ENCODE measurements around the gene LHX1.

The LHX1 gene

DNA sequence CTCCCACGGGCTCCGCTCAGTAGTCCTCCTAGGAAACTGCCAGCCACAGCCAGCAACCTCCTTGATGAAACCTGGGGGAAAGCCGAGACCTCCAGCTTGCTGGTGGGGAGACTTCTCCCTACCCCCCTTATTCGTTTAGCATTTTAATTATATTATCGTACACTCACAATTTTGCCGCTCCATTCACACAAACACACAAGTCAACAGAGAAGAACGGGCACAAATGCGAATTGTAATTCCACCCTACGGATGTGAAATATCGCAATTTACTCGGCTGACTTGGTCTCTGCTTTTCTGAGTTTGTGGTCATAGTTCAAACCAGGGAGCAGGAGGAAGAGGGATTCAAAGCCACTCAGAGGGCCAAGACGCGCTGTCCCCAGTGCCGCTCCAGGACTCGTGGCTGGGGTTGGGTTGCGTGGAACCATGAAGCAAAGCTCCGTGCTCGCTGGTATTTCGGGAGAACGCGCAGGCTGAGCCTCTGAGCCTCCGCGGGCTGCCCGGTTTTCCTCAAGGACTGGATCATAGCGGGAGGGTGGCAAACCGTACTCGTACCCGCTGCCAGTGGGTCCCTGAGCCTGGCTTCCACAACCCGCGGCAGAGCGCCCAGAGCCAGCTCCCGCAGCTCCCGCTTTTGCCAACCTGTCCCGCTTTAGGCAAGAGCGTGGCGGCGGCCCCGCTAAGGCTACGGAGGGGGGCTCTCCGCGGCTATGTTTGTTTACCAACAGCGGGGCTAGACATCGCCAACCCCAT is 2.0 kb downstream of the LHX1 start:
- no peak for DNase-seq (ENCODE audit: low spot score)

DNA sequence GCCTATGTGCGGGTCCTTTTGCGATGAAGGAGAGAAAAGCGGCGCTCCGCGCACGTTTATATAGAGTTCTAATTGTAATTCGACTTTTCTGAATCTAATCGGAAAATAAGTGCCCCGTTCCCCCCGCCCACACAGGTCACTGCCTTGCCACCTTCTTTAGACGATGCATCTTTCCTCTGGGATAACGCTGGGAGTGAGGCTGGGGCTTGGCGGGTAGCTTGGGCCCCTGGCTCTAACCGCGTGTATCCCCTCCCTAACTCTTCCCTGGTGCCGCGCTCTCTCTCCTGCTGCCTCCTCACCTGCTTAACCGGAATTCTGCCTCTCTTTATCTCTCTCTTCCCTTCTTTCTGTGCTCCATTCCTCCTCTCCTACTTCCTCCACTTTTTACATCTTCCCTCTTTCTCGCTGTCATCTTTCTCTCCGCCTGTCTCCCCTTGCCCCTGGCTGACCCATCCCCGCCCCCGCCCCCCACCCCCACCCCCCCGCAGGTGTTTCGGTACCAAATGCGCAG is 2.6 kb downstream of the LHX1 start:
- no peak for DNase-seq (ENCODE audit: low spot score)

DNA sequence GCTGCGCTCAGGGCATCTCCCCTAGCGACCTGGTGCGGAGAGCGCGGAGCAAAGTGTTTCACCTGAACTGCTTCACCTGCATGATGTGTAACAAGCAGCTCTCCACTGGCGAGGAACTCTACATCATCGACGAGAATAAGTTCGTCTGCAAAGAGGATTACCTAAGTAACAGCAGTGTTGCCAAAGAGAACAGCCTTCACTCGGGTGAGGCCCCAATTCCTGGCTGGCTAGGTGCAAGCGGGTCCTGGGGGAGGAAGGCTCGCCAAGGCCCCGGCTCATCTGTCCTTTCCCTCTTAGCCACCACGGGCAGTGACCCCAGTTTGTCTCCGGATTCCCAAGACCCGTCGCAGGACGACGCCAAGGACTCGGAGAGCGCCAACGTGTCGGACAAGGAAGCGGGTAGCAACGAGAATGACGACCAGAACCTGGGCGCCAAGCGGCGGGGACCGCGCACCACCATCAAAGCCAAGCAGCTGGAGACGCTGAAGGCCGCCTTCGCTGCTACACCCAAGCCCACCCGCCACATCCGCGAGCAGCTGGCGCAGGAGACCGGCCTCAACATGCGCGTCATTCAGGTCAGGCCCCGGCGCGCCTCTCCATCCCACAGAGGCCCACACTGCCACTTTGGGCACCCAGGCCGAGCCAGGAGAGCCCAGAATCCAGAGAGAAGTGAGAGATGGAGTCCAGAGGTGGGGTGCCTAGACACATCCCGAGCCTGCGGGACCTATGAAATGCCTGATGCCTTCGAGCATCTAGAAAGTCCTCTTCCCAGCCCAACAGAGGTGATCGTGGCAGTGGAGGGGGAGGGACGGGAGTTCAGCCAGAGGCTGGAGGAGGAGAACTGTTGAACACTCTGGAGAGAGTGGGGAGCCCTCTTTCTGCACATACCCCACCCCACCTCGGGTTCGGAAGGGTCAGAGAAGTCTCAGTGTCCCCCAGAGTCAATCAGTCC is 3.3 kb downstream of the LHX1 start:
- no peak for DNase-seq (ENCODE audit: low spot score)

DNA sequence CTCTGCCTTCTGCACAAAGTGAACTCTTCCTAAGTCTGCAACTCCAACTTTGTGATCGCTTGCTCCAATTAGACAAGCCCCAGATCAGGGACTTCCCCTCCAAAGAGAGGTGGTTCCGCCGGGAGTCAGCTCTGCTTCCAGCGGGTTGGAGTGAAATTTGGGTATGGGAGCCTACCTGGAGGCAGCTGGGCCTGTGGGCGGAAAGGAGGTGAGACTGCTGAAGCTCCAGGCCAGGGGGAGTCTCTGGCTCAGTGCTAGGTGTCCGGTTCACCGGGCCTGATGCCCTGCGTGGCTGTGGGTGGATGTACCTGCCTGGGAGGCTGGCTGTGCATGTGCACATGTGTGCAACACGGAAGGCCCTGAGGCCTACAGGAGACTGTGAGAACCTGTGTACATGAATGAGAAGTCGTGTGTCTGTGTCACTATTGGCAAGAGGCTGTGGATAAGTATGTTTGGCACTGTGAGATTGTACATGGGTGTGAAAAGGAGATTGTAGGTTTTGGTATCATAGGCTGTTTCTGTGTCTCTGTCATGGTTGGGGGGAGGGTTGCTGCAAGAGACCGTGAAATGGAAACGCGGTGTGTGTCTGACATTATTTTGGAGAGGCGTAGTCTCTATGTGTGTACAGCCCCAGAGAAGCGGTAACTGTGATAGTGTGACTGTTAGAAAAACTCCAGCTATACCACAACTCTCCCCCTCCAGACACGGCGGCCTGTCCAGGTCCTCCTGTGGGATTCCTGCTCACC is 4.2 kb downstream of the LHX1 start:
- DNase-seq (ENCODE audit: low spot score): no peak

DNA sequence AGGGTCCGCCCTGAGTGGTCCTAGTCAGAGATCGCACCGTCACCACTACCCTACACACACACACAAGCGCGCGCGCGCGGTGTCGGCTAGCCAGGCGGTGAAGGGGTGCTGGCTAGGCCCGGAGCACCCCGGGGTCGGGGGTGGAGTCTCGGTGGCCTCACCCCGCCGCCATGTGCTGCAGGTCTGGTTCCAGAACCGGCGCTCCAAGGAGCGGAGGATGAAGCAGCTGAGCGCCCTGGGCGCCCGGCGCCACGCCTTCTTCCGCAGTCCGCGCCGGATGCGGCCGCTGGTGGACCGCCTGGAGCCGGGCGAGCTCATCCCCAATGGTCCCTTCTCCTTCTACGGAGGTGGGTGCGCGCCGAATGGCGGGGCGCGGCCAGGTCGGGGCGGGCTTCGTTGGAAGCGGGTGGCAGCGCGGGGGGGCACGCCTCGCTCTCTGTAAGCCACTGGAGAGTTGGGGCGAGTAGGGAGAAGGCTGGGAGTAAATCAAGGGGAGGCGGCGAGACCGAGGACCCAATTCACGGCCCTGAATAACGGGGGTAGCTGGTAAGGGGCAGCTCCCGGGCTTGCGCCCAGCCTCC is 4.8 kb downstream of the LHX1 start:
- DNase-seq (ENCODE audit: low spot score): no peak

DNA sequence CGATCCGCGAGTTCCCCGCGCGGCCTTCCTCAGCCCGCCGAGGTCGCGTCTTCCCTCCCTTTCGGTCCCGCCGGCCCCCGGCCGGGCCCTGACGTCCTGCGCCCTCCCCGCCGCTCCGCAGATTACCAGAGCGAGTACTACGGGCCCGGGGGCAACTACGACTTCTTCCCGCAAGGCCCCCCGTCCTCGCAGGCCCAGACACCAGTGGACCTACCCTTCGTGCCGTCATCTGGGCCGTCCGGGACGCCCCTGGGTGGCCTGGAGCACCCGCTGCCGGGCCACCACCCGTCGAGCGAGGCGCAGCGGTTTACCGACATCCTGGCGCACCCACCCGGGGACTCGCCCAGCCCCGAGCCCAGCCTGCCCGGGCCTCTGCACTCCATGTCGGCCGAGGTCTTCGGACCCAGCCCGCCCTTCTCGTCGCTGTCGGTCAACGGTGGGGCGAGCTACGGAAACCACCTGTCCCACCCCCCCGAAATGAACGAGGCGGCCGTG is 5.4 kb downstream of the LHX1 start:
- no peak for DNase-seq (ENCODE audit: low spot score)

GRCh38 chr17:36943250-36944191 is 6.2 kb downstream of the LHX1 start:
- DNase-seq (ENCODE audit: low spot score): no peak

- no peak for DNase-seq (ENCODE audit: low spot score)
Observed at GRCh38 chr17:36944553-36944952, 7.3 kb downstream of the LHX1 start.

DNA sequence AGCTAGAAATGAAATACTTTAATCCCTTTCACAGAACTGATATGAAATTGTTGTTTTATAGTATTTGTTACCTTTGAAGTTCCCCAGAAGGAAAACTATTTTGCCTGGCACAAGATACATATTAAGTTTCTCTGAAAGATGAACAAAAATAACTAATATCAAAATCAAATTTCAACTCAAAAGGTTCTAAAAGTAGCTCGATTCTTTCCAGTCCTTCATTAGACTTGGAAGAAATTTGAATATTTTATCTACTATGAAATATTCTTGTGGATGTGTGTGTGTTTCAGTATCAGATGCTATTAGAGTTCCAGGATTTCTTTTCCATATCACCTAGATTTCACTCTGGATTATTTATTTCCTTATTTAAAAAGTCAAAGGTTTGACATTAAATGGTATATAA is 7.9 kb downstream of the LHX1 start:
- DNase-seq (ENCODE audit: low spot score): no peak

DNA sequence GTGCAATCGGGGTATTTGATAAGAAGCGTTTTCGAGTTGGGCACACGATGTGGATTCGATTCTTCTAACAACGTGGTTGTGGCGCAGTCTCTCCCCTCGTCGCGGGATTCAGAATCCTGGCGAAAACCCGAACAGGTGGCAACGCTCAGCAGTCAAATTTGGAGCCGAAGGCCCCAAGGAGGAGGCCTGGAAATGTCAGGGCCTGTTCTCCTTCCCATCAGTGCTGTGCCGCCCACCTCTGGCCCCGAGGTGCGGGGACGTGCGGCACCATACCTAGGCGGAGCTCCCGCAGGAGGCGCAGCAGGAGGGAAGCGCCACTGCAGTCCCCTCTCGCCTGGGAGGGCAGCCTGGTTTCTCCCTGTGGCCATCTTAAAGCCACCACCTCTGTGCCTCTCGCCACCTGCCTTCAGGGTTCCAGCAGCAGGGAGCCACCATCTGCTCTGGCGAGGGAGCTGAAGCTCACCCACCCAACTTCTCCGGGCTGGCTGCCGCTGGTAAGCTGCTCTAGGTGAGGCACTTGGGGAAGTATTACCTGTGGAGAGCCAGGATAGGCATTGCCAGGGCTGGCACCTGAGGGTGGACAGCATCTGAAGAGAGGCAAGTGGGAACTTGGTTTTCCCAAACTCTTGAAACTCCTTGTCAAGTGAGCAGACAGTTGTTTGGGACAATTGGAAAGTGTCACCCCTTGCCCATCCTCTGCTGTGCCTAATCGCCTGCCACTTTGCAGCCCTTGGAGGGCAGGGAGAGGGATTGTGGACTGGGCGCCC is 8.9 kb downstream of the LHX1 start:
- no peak for DNase-seq (ENCODE audit: low spot score)

DNA sequence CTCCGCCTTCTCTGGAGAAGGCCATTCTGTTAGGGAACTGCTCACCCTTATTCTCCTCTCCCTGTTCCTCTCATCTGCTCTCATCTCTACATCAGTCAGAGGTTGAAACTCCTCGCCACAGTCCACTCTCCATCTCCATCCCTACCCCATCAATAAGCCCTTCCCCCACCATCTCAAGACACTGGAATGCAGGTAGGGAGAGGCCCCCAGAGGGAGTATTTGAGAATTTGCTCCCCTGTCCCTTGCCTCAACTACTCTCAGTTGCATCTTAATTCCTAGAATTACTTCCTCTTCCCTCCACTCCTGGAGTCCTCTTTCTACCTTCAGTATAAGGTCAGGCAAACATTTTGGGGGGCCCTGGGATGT is 9.4 kb downstream of the LHX1 start:
- DNase-seq (ENCODE audit: low spot score): no peak

DNA sequence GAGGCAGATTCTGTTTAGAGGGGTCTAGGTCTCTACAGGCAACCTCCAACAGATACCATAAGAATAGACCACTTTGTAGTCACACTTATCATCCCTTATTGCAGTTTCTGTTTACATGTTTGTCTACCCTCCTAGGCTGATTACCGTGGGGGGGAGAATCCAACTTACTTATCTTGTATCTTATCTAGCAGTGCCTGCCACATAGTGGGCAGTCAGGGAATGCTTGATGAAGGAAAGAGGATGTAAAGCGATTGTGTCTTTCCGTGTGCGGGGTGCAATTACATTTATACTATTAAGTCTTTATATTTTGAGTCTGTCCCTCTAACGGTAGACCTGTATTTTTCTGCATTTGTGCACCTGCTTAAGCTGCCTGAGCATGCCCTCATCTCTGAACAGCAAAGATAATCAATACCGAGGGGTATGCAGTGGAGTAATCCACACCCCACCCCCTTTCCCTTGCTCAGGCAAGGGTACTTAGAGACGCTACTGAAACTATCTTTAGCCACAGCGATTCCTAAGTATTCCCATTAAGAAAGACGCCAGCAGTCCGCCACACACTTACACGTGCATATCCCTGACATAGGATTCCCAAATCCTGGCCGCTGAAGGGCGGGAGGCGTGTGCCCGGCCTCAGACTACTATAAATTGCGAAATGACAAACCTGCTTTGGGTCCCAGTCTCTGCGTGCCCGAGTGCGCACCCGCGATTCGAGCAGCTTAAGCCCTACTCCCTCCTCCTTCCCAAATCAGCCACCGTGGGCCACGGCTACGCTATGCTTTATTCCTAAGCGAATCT is 10.8 kb downstream of the LHX1 start:
- no peak for DNase-seq (ENCODE audit: low spot score)

GRCh38 chr17:36948717-36949460 is 11.6 kb downstream of the LHX1 start, which contains the start of gene AATF:
Gene AATF, plus strand, starts transcription at chr17:36948954. Its CDS starts 172 bp downstream, at chr17:36949126.
- peak; percentile 94 for DNase-seq (ENCODE audit: low spot score)

GRCh38 chr17:36949461-36949927 is 12.2 kb downstream of the LHX1 start:
- DNase-seq (ENCODE audit: low spot score): peak; percentile 41

- DNase-seq (ENCODE audit: low spot score): no peak
Observed at GRCh38 chr17:36950027-36950426, 12.8 kb downstream of the LHX1 start.

- no peak for DNase-seq (ENCODE audit: low spot score)
Observed at GRCh38 chr17:36951084-36951789, 14.0 kb downstream of the LHX1 start.

DNA sequence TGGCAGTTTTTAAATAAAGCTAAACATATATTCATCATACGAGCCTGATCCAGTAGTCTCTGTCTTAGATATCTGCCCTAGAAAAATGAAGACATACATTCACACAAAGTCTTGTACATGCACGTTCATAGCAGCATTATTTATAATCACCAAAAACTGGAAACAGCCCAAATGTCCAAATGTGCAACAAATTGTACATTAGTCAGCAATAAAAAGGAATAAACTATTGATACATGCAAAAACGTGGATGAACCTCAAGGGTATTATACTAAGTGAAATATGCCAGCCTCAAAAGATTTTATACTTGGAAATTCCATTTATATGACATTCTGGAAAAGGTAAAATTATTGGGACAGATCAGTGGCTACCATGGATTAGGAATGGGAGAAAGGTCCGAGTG is 34.2 kb downstream of the LHX1 start:
- DNase-seq (ENCODE audit: low spot score): no peak

All from pons (tissue), 1 donor.